Neural progenitor cell (in vitro differentiated cells): ENCODE measurements around the gene ATXN7. TPM values are rescaled to one million over a fixed set of nuclear protein-coding genes. Genes with fewer than 3 reads are reported as not detected.

ENCODE experiments used
- DNase-seq: peaks from one replicate; pipeline ENCODE4 v3.0.0-alpha.2; 2016; ENCODE audit warnings: low spot score
- H2AFZ ChIP-seq: fragments of 200-600 bp; sonication (generic); replicated peaks from 2 replicates; pipeline ENCODE4 v1.6.1; 2016; ENCODE audit warnings: antibody characterized with exemption
- H3F3A ChIP-seq: fragments of 200-600 bp; sonication (generic); 2 replicates; pipeline ENCODE4 v1.6.1; 2016; ENCODE audit warnings: antibody characterized with exemption, low read depth
- H3K27ac ChIP-seq: fragments of 200-600 bp; sonication (generic); 2 replicates; pipeline ENCODE4 v1.5.1; 2016; ENCODE audit warnings: mild to moderate bottlenecking
- H3K27me3 ChIP-seq: fragments of 200-600 bp; sonication (generic); 2 replicates; pipeline ENCODE4 v1.6.1; 2016; ENCODE audit warnings: mild to moderate bottlenecking, moderate library complexity
- H3K36me3 ChIP-seq: fragments of 200-600 bp; sonication (generic); 2 replicates; pipeline ENCODE4 v1.5.1; 2016
- H3K4me1 ChIP-seq: fragments of 200-600 bp; sonication (generic); 2 replicates; pipeline ENCODE4 v1.6.1; 2016; ENCODE audit warnings: mixed run types
- H3K4me2 ChIP-seq: fragments of 200-600 bp; sonication (generic); 2 replicates; pipeline ENCODE4 v1.6.1; 2016
- H3K4me3 ChIP-seq: fragments of 200-600 bp; sonication (generic); 2 replicates; pipeline ENCODE4 v1.5.1; 2016
- H3K79me2 ChIP-seq: fragments of 200-600 bp; sonication (generic); 2 replicates; pipeline ENCODE4 v1.6.1; 2016; ENCODE audit warnings: low read depth
- H3K9ac ChIP-seq: fragments of 200-600 bp; sonication (generic); 2 replicates; pipeline ENCODE4 v1.6.1; 2016
- H3K9me3 ChIP-seq: fragments of 200-600 bp; sonication (generic); 2 replicates; pipeline ENCODE4 v1.5.1; 2016; ENCODE audit warnings: low read depth
- H4K20me1 ChIP-seq: fragments of 200-600 bp; sonication (generic); 2 replicates; pipeline ENCODE4 v1.6.1; 2016; ENCODE audit warnings: low read depth
- H3K27ac Mint-ChIP-seq: 3 replicates; pipeline ENCODE4 v1.8.0; 2021; ENCODE audit warnings: mixed read lengths
- H3K27me3 Mint-ChIP-seq: 2 replicates; pipeline ENCODE4 v1.8.0; 2022; ENCODE audit warnings: low read depth, mild to moderate bottlenecking, inconsistent platforms, moderate library complexity, mixed read lengths; ENCODE audit not compliant: insufficient read depth
- H3K36me3 Mint-ChIP-seq: 3 replicates; pipeline ENCODE4 v1.8.0; 2021; ENCODE audit warnings: mixed read lengths
- H3K4me1 Mint-ChIP-seq: 3 replicates; pipeline ENCODE4 v1.8.0; 2021; ENCODE audit warnings: mixed read lengths
- H3K4me3 Mint-ChIP-seq: 3 replicates; pipeline ENCODE4 v1.8.0; 2021; ENCODE audit warnings: mild to moderate bottlenecking, moderate library complexity, mixed read lengths
- H3K9me3 Mint-ChIP-seq: 3 replicates; pipeline ENCODE4 v1.8.0; 2020; ENCODE audit warnings: mixed read lengths
- CTCF ChIP-seq: fragments of 200-600 bp; sonication (generic); IDR thresholded peaks from 2 replicates; pipeline ENCODE4 v1.5.1; 2017; ENCODE audit warnings: antibody characterized with exemption, mild to moderate bottlenecking
- EZH2 ChIP-seq: fragments of 200-600 bp; sonication (generic); IDR thresholded peaks from 2 replicates; pipeline ENCODE4 v1.6.1; 2017; ENCODE audit warnings: antibody characterized with exemption, mild to moderate bottlenecking, moderate library complexity
- EZH2phosphoT487 ChIP-seq: fragments of 200-600 bp; sonication (generic); IDR thresholded peaks from 2 replicates; pipeline ENCODE4 v1.6.1; 2017; ENCODE audit warnings: antibody characterized with exemption
- total RNA-seq: library from RNA; depleted of rRNA; stranded (reverse); fragments of >200 nt; gene quantifications from 2 replicates; pipeline ENCODE4 v1.2.3, GENCODE V29; 2015; ENCODE audit warnings: low replicate concordance

ATXN7 gene
- total RNA-seq, 1 donor from 2014 or later = 30.4 TPM

GRCh38 chr3:63896332-63897030, 32.8 kb downstream of the ATXN7 start:
- no peak overlapping the region for H3K4me3 Mint-ChIP-seq
- no peak overlapping the region for H3K27ac ChIP-seq
- H3K4me3 ChIP-seq = no peak overlapping the region
- H4K20me1 ChIP-seq = peaks cover 4% of the 10 kb centered on the region
- H3K27me3 ChIP-seq = no peaks in the 10 kb centered on the region
- H3K27ac Mint-ChIP-seq = no peak overlapping the region
- peaks cover 12% of the 10 kb centered on the region for H3K36me3 Mint-ChIP-seq
- H3K4me2 ChIP-seq = no peak overlapping the region
- H3K4me1 Mint-ChIP-seq = peaks cover 7% of the 10 kb centered on the region
- no peaks in the 10 kb centered on the region for H3F3A ChIP-seq
- no peaks in the 10 kb centered on the region for H3K9me3 ChIP-seq
- H3K27me3 Mint-ChIP-seq = peaks cover 2% of the 10 kb centered on the region
- no peak overlapping the region for H3K9ac ChIP-seq
- DNase-seq = no peak
- no peaks in the 10 kb centered on the region for H3K9me3 Mint-ChIP-seq
- no peak overlapping the region for H2AFZ ChIP-seq
- no peak for TF ChIP-seq CTCF
- TF ChIP-seq EZH2phosphoT487 = no peak
- TF ChIP-seq EZH2 = no peak
- H3K79me2 ChIP-seq = peaks cover 27% of the 10 kb centered on the region
- H3K36me3 ChIP-seq = no peaks in the 10 kb centered on the region
- H3K4me1 ChIP-seq = peaks cover 17% of the 10 kb centered on the region

- H3K9ac ChIP-seq = no peak overlapping the region
- H3K27ac Mint-ChIP-seq = no peak overlapping the region
- H3K36me3 Mint-ChIP-seq = peaks cover 10% of the 10 kb centered on the region
- H3K79me2 ChIP-seq = peaks cover 33% of the 10 kb centered on the region
- H3K4me2 ChIP-seq = no peak overlapping the region
- H3K27me3 Mint-ChIP-seq = peaks cover 2% of the 10 kb centered on the region
- DNase-seq = no peak
- no peak overlapping the region for H3K4me3 Mint-ChIP-seq
- no peaks in the 10 kb centered on the region for H4K20me1 ChIP-seq
- H3K4me3 ChIP-seq = no peak overlapping the region
- TF ChIP-seq CTCF (no peak), EZH2phosphoT487 (no peak), EZH2 (no peak)
- H3K9me3 Mint-ChIP-seq = no peaks in the 10 kb centered on the region
- no peak overlapping the region for H3K27ac ChIP-seq
- H3F3A ChIP-seq = no peaks in the 10 kb centered on the region
- no peaks in the 10 kb centered on the region for H3K9me3 ChIP-seq
- H3K27me3 ChIP-seq = no peaks in the 10 kb centered on the region
- H2AFZ ChIP-seq = no peak overlapping the region
- H3K36me3 ChIP-seq = no peaks in the 10 kb centered on the region
- peaks cover 3% of the 10 kb centered on the region for H3K4me1 Mint-ChIP-seq
- H3K4me1 ChIP-seq = peaks cover 10% of the 10 kb centered on the region
Measured at GRCh38 chr3:63900010-63900409, 36.3 kb downstream of the ATXN7 start.

- peaks cover 5% of the 10 kb centered on the region for H3K4me1 ChIP-seq
- Mint-ChIP-seq H3K9me3 (no peaks in the 10 kb centered on the region), H3K27me3 (peaks cover 2% of the 10 kb centered on the region), H3K36me3 (peaks cover 10% of the 10 kb centered on the region), H3K4me3 (no peak overlapping the region), H3K27ac (no peak overlapping the region), H3K4me1 (peaks cover 3% of the 10 kb centered on the region)
- DNase-seq = no peak
- no peaks in the 10 kb centered on the region for H3K9me3 ChIP-seq
- H3K9ac ChIP-seq = no peak overlapping the region
- no peaks in the 10 kb centered on the region for H3K36me3 ChIP-seq
- H3F3A ChIP-seq = no peaks in the 10 kb centered on the region
- no peaks in the 10 kb centered on the region for H4K20me1 ChIP-seq
- no peak overlapping the region for H3K27ac ChIP-seq
- H3K4me2 ChIP-seq = no peak overlapping the region
- no peaks in the 10 kb centered on the region for H3K27me3 ChIP-seq
- H3K79me2 ChIP-seq = peaks cover 33% of the 10 kb centered on the region
- no peak overlapping the region for H3K4me3 ChIP-seq
- TF ChIP-seq CTCF = no peak
- no peak for TF ChIP-seq EZH2phosphoT487
- no peak for TF ChIP-seq EZH2
- no peak overlapping the region for H2AFZ ChIP-seq
Measured at GRCh38 chr3:63900459-63900858, 36.8 kb downstream of the ATXN7 start.
